HCT116 (cell line): ENCODE measurements around the gene APPBP2. TPM values are rescaled to one million over a fixed set of nuclear protein-coding genes. Genes with fewer than 3 reads are reported as not detected.

Experiments used
- ATAC-seq: fragments of 200-7000 bp; cut with Tn5 transposase; 2 replicates; pipeline ENCODE4 v1.9.1; 2020; ENCODE audit warnings: mild to moderate bottlenecking, moderate library complexity
- BruUV-seq: library from RNA; stranded (reverse); fragments of 400-500 nt; replicated peaks from 2 replicates; lab custom pipeline; 2021; lab: Mats Ljungman, UMichigan
- CTCF ChIA-PET: fragments of 300-600 bp; sonication (Branson Sonifier 250); formaldehyde crosslinking; loops from one replicate; lab custom pipeline; 2021; ENCODE audit warnings: antibody characterized with exemption; lab: Charles Lee
- POLR2A ChIA-PET: fragments of 300-600, 350-600 bp; sonication (Branson Sonifier 250); formaldehyde crosslinking; loops from one replicate; lab custom pipeline; 2021; ENCODE audit warnings: antibody characterized with exemption; lab: Charles Lee
- RAD21 ChIA-PET, 2 experiments: fragments of 300-600 bp; sonication (Branson Sonifier 250); formaldehyde crosslinking; loops; one replicate each; lab custom pipeline; 2023; ENCODE audit warnings: low total read pairs in 2 of 2; ENCODE audit not compliant: uncharacterized antibody in 2 of 2, unreplicated experiment in 2 of 2, low non-redundant PET in 1 of 2; lab: Charles Lee
- DNase-seq: peaks from one replicate; pipeline ENCODE4 v3.0.0-alpha.2; 2010; ENCODE audit warnings: low read depth, low spot score
- H2AFZ ChIP-seq: fragments of 200-600 bp; shearing (Covaris generic), sonication (generic); 2 replicates; pipeline ENCODE4 v1.6.1; 2017; ENCODE audit warnings: low read depth, mixed run types, mixed read lengths, antibody characterized with exemption, low read length; ENCODE audit not compliant: poor library complexity, severe bottlenecking
- H3K27ac ChIP-seq: 2 replicates; pipeline ENCODE4 v1.5.1; 2012; ENCODE audit warnings: low read depth, low read length
- H3K27me3 ChIP-seq: fragments of 200-600 bp; sonication (generic); 2 replicates; pipeline ENCODE4 v1.6.1; 2016; ENCODE audit warnings: mixed run types, low read length, mixed read lengths; ENCODE audit not compliant: insufficient read depth
- H3K36me3 ChIP-seq, 2 experiments: fragments of 200-500 bp in 1 of 2; fragments of 200-600 bp in 1 of 2; sonication (Bioruptor generic) in 1 of 2; sonication (generic) in 1 of 2; 2 replicates each; pipeline versions ENCODE4 v1.5.1 to v1.6.1; 2014 to 2016; ENCODE audit warnings: low read length in 2 of 2, inconsistent platforms in 1 of 2, mixed read lengths in 1 of 2, mixed run types in 1 of 2; ENCODE audit not compliant: insufficient read depth in 2 of 2, control insufficient read depth in 1 of 2
- H3K4me1 ChIP-seq, 2 experiments: fragments of 200-600 bp in 1 of 2; sonication (generic) in 1 of 2; 2 replicates each; pipeline versions ENCODE4 v1.5.1 to v1.6.1; 2012 to 2017; ENCODE audit warnings: low read length in 2 of 2, inconsistent platforms in 1 of 2, mild to moderate bottlenecking in 1 of 2, mixed read lengths in 1 of 2, mixed run types in 1 of 2, moderate library complexity in 1 of 2; ENCODE audit not compliant: insufficient read depth in 2 of 2, control insufficient read depth in 1 of 2
- H3K4me2 ChIP-seq: fragments of 200-600 bp; sonication (generic); 2 replicates; pipeline ENCODE4 v1.6.1; 2017; ENCODE audit warnings: mixed run types, low read length, mixed read lengths
- H3K4me3 ChIP-seq, 2 experiments: fragments of 200-600 bp in 1 of 2; sonication (generic) in 1 of 2; replicated peaks in 1 of 2; 2 replicates each; pipeline ENCODE4 v1.5.1; 2011 to 2016; ENCODE audit warnings: low read length in 2 of 2, control low read depth in 1 of 2, low read depth in 1 of 2, mild to moderate bottlenecking in 1 of 2, mixed read lengths in 1 of 2, mixed run types in 1 of 2
- H3K79me2 ChIP-seq: fragments of 200-600 bp; sonication (generic); 2 replicates; pipeline ENCODE4 v1.6.1; 2017; ENCODE audit warnings: mild to moderate bottlenecking, mixed run types, low read length, moderate library complexity, mixed read lengths; ENCODE audit not compliant: insufficient read depth
- H3K9ac ChIP-seq: fragments of 200-600 bp; sonication (generic); 2 replicates; pipeline ENCODE4 v1.6.1; 2016; ENCODE audit warnings: low read length, mixed read lengths
- H3K9me2 ChIP-seq: fragments of 200-600 bp; sonication (generic), shearing (Covaris generic); 2 replicates; pipeline ENCODE4 v1.6.1; 2017; ENCODE audit warnings: mixed run types, mild to moderate bottlenecking, moderate library complexity; ENCODE audit not compliant: insufficient read depth
- H3K9me3 ChIP-seq, 2 experiments: fragments of 200-500 bp in 1 of 2; fragments of 200-600 bp in 1 of 2; sonication (Bioruptor generic) in 1 of 2; sonication (generic) in 1 of 2; 2 replicates each; pipeline ENCODE4 v1.6.1; 2014 to 2017; ENCODE audit warnings: low read length in 2 of 2, mixed read lengths in 2 of 2, inconsistent platforms in 1 of 2, low read depth in 1 of 2, mild to moderate bottlenecking in 1 of 2, mixed run types in 1 of 2, moderate library complexity in 1 of 2; ENCODE audit not compliant: control insufficient read depth in 1 of 2, insufficient read depth in 1 of 2
- H4K20me1 ChIP-seq: fragments of 200-600 bp; sonication (generic), shearing (Covaris generic); 2 replicates; pipeline ENCODE4 v1.6.1; 2017; ENCODE audit warnings: mixed run types, mild to moderate bottlenecking, moderate library complexity; ENCODE audit not compliant: insufficient read depth
- CBX3 ChIP-seq: IDR thresholded peaks from 2 replicates; pipeline ENCODE4 v1.6.1; 2012; ENCODE audit warnings: low read depth
- CEBPB ChIP-seq: IDR thresholded peaks from 2 replicates; pipeline ENCODE4 v1.6.1; 2012; ENCODE audit warnings: low read depth
- EGR1 ChIP-seq: IDR thresholded peaks from 2 replicates; pipeline ENCODE4 v1.6.1; 2012; ENCODE audit warnings: low read depth
- EZH2phosphoT487 ChIP-seq: fragments of 200-600 bp; IDR thresholded peaks from 2 replicates; pipeline ENCODE4 v1.6.1; 2018; ENCODE audit warnings: antibody characterized with exemption, borderline replicate concordance
- FOSL1 ChIP-seq: IDR thresholded peaks from 2 replicates; pipeline ENCODE4 v1.6.1; 2012; ENCODE audit warnings: low read depth
- MAX ChIP-seq: IDR thresholded peaks from 2 replicates; pipeline ENCODE4 v1.6.1; 2012
- POLR2A ChIP-seq: IDR thresholded peaks from 2 replicates; pipeline ENCODE4 v1.7.0; 2011; ENCODE audit warnings: borderline replicate concordance; ENCODE audit not compliant: insufficient read depth, insufficient read length; ENCODE audit errors: extremely low read depth
- POLR2AphosphoS5 ChIP-seq: IDR thresholded peaks from 2 replicates; pipeline ENCODE4 v1.6.1; 2011; ENCODE audit warnings: mild to moderate bottlenecking, low read depth, low read length, moderate library complexity
- REST ChIP-seq: IDR thresholded peaks from 2 replicates; pipeline ENCODE4 v1.6.1; 2012; ENCODE audit warnings: low read depth
- SP1 ChIP-seq: IDR thresholded peaks from 2 replicates; pipeline ENCODE4 v1.6.1; 2012; ENCODE audit warnings: low read depth
- SRF ChIP-seq: IDR thresholded peaks from 2 replicates; pipeline ENCODE4 v1.6.1; 2012; ENCODE audit warnings: low read depth
- TCF7L2 ChIP-seq: IDR thresholded peaks from 2 replicates; pipeline ENCODE4 v1.7.0; 2011; ENCODE audit warnings: borderline replicate concordance, inconsistent platforms; ENCODE audit not compliant: insufficient read depth, insufficient read length; ENCODE audit errors: extremely low read depth
- intact Hi-C: fragments of 100-400 bp; cut with micrococcal nuclease; formaldehyde crosslinking; loops from 2 replicates; pipeline ENCODE4 v1.10.0; 2022
- total RNA-seq: library from RNA; stranded (reverse); gene quantifications from one replicate; pipeline ENCODE4 v1.2.1, GENCODE V29; 2021; ENCODE audit not compliant: unreplicated experiment
- TF ChIP-seq, protein P1 (sequence below): IDR thresholded peaks from 2 replicates; pipeline ENCODE4 v1.6.1; 2012
- TF ChIP-seq, protein P2 (sequence below): IDR thresholded peaks from 2 replicates; pipeline ENCODE4 v1.6.1; 2011; ENCODE audit warnings: mild to moderate bottlenecking, low read length, moderate library complexity; ENCODE audit not compliant: insufficient replicate concordance; ENCODE audit errors: extremely low read depth

APPBP2 gene
- total RNA-seq, 1 experiment from 2014 or later: 35.8 TPM

- Histone ChIP-seq H3K9me3 (peaks cover 4 to 13% of the 10 kb centered on the region in 2 experiments; a peak in 1 of 4 replicates), H3K79me2 (peaks cover 14% of the 10 kb centered on the region; the same call in 1 of the 2 replicates), H3K9me2 (no peaks in the 10 kb centered on the region), H3K27me3 (no peaks in the 10 kb centered on the region), H2AFZ (no peak overlapping the region), H3K4me3 (no peak overlapping the region), H3K9ac (no peak overlapping the region), H3K4me2 (no peak overlapping the region), H4K20me1 (no peaks in the 10 kb centered on the region), H3K4me1 (no peaks in the 10 kb centered on the region), H3K36me3 (peaks cover 7 to 38% of the 10 kb centered on the region in 2 experiments), H3K27ac (no peak overlapping the region)
- RAD21 ChIA-PET: no interaction called here
- intact Hi-C loops: no loop called here
- ATAC-seq: no peak
- no peak for TF ChIP-seq POLR2AphosphoS5
- no peak for TF ChIP-seq CEBPB
- TF ChIP-seq, protein P1, sequence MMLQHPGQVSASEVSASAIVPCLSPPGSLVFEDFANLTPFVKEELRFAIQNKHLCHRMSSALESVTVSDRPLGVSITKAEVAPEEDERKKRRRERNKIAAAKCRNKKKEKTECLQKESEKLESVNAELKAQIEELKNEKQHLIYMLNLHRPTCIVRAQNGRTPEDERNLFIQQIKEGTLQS: no peak
- no peak for TF ChIP-seq TCF7L2
- TF ChIP-seq POLR2A: no peak
- TF ChIP-seq, protein P2, sequence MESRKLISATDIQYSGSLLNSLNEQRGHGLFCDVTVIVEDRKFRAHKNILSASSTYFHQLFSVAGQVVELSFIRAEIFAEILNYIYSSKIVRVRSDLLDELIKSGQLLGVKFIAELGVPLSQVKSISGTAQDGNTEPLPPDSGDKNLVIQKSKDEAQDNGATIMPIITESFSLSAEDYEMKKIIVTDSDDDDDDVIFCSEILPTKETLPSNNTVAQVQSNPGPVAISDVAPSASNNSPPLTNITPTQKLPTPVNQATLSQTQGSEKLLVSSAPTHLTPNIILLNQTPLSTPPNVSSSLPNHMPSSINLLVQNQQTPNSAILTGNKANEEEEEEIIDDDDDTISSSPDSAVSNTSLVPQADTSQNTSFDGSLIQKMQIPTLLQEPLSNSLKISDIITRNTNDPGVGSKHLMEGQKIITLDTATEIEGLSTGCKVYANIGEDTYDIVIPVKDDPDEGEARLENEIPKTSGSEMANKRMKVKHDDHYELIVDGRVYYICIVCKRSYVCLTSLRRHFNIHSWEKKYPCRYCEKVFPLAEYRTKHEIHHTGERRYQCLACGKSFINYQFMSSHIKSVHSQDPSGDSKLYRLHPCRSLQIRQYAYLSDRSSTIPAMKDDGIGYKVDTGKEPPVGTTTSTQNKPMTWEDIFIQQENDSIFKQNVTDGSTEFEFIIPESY: no peak
- TF ChIP-seq SP1: no peak
- TF ChIP-seq REST: no peak
- TF ChIP-seq EZH2phosphoT487: no peak
- no peak for TF ChIP-seq EGR1
- TF ChIP-seq MAX: no peak
- no peak for TF ChIP-seq FOSL1
- TF ChIP-seq SRF: no peak
- TF ChIP-seq CBX3: no peak
- POLR2A ChIA-PET: no interaction called here
- no peak for DNase-seq
- CTCF ChIA-PET: no interaction called here
- no TSS peak for BruUV-seq
Measured at GRCh38 chr17:60496041-60496440, 30.0 kb downstream of the APPBP2 start.
